Activated effector memory CD4-positive, alpha-beta T cell treated with Interleukin-2 at 50 U/mL for 16 hours (primary cell): ENCODE results near the gene GALNT10.

Experiments
- DNase-seq: peaks from one replicate; pipeline ENCODE4 v3.0.0-alpha.2; 2020

The GALNT10 gene

GRCh38 chr5:154300207-154300883, 109.8 kb downstream of the GALNT10 start:
- DNase-seq: no peak

DNA sequence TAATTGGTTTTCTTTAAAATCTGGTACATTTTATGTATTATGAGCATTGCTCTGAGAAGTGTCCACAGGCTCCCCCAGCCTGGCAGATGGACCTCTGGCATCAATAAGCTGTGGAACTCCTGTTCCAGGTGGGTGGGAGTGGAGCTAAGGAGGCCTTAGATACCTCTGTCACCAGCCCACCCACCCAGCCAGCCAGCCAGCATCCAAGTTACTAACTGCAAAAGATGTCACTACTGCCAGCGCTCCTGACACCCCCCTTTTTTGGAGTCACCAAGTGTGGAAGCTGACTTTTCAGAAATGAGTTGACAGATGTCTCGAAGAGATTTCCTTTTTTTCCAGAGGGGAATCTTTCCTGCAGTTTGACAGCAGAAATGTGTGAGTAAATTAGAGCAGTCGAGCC, 111.2 kb downstream of the GALNT10 start:
- DNase-seq: no peak

DNA sequence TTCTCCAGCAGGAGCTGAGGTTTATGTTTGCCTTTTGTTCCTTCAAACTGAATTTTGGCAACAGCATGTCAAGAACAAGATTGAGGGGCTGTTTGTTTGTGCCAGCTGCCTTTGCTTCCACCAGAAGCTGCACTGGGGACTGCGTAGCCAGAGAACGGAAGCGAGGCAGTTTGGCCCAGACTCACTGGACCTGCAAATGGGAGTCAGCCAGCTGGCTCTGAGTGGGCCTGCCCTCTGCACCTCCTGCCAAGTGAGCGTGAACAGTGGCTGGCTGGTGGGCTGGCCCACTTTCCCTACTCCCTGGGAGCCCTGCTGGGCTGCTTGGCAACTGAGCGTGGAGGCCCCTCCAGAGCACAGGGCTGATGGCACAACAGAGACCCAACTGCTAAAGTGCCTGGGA, 111.6 kb downstream of the GALNT10 start:
- no peak for DNase-seq

- no peak for DNase-seq
Measured at GRCh38 chr5:154303133-154303532, 112.6 kb downstream of the GALNT10 start.

GRCh38 chr5:154308443-154309370, 118.2 kb downstream of the GALNT10 start:
- no peak for DNase-seq

DNA sequence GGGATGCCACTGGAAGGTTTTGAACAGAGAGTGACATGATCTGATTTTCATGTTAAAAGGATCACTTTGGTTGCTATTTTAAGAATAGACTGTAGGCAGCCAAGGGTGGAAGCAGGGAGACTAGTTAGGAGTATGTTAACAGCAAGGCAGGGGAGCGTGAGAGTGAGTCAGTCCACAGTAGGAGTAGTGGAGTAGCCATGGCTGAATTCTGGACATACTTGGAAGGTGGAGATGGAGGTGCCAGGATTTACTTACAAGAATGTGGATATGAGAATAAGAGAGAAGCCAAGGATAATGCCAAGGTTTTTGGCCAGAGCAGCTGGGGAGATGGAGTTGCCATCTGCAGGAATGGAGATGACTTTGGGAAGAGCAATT, 118.8 kb downstream of the GALNT10 start:
- DNase-seq: no peak

- DNase-seq: no peak
Measured at GRCh38 chr5:154309805-154310204, 119.3 kb downstream of the GALNT10 start.

DNA sequence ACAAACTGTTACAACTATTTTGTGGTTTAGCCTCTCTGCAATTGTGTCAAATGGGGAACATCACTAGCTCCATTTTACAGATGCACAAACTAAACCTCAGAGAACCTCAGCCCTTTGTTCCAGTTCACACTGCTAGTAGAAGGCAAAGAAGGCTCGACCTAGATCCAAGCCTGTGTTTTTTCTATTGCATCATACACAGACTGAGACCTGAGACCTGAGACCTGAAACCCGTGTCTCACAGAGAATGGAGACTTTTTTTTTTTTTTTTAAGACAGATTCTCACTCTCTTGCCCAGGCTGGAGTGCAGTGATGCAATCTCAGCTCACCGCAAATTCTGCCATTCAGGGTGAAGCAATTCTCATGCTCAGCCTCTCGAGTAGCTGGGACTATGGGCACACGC, 120.8 kb downstream of the GALNT10 start:
- DNase-seq: no peak

DNA sequence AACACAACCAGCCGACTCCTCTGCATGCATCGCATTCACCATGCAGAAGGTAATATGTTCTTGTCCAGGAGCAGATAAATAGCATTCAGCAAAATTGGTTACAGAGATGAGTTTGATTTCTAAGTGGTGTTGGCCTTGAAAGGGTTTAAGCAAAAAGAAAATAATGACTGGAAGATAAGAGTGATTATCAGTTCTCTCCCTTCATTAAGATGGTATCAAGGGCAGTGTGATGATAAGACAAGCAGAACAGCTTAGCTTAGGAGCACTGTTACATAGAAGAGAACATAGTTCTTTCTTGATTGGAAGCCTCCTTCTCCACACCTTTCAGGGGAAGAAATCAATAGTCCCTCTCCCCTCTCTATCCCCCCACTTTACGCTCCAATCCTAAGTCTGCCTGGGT, 121.5 kb downstream of the GALNT10 start:
- no peak for DNase-seq

GRCh38 chr5:154312576-154312975, 122.0 kb downstream of the GALNT10 start:
- no peak for DNase-seq

GRCh38 chr5:154313360-154314017, 123.0 kb downstream of the GALNT10 start:
- no peak for DNase-seq

GRCh38 chr5:154315196-154315595, 124.7 kb downstream of the GALNT10 start:
- no peak for DNase-seq

- no peak for DNase-seq
Measured at GRCh38 chr5:154315756-154316155, 125.2 kb downstream of the GALNT10 start.

- DNase-seq: no peak
Measured at GRCh38 chr5:154316223-154316935, 125.8 kb downstream of the GALNT10 start.

DNA sequence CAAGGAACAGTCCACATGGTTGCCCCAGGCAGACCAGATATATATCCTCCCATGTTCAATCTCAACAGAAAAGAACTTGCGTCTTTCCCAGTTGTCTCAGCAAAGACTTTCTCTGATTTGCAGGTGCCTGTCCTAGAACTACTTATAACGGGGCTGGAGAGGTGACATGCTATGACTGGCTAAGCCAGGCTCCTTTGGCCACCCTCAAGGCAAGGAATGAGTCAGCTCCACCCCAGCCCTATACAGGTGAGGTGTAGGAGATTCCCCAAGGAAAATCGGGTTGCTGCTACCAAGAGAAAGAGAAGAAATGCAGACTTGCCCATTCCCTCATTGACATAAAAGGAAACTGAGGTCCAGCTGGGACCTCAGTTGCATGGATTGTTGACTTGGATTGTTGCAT, 127.4 kb downstream of the GALNT10 start:
- no peak for DNase-seq

GRCh38 chr5:154318691-154319090, 128.2 kb downstream of the GALNT10 start:
- DNase-seq: no peak

- DNase-seq: no peak
Measured at GRCh38 chr5:154319736-154320135, 129.2 kb downstream of the GALNT10 start.

DNA sequence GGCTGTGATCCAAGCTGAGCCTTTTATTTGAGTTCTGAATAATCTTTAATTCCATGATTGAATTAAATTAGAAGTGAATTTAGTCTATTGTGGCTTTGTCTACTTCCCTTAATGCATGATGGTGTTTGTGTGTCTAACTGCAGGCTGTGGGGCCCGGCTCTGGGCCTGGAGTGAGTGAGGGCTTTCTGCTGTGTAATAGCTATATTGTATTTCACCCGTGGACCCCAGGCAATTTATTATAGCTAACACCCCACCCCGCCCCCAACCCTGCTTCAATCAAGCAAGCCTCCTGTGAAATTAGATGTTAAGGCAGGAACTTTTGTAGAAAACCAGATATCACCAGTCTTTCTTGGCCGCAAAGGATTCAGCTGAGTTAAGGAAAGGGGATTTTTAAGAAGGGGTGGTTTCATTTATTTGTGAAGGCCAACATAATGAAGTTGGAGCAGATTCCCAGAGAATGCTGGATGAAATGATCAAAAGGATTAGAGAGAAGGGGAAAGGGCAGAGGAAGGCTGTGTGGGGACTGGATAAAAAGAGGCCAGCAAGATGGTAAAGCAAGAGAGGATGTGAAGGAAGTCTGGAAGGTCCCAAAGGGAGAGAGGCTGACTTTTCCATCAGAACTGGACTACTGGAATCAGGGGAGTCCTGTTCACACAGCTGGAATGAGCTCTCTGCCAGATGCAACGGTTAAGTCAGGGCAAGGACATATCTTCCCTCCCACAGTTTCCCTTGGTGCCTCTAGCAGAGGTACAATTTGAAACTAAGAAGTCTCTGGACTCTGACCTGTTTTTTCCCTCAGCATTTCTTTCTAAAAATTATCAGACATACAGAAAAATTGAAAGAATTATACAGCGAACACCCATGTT, 129.9 kb downstream of the GALNT10 start:
- no peak for DNase-seq

DNA sequence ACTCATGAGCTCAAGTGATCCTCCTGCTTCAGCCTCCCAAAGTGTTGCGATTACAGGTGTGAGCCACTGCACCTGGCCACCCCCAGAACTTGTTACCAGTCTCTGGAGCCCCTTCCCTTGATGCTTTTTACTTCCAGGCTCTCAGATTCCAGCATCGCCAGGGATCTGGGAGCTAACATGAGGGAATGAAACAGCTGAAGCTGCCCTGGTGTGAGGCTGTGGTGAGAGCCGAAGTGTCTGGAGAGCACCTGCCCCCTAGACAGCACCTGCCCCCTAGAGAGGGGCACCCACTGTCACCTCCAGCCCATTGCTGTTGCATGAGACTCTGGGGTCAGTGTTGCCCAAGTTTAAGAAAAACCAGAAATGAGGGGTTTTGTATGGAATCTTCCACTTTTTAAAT, 131.0 kb downstream of the GALNT10 start:
- DNase-seq: no peak

DNA sequence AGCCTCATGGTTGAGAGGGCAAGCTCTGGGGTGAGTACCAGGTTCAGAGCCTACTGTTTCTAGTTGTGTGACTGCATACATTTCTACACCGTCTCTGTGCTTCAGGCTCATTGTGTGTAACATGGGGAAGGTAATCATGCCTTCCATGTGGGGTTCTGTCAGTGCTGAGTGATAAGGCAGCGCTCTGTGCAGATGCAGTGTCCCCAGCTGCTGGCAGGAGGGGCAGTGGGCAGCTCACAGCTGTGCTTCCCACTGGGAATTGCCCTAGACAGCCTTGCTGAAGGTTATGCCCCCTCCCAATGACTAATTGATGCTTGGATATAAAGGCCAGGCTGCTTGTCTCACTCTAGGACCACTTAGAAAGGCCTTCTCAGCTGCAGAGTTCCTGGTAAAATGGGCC, 133.5 kb downstream of the GALNT10 start:
- DNase-seq: no peak

DNA sequence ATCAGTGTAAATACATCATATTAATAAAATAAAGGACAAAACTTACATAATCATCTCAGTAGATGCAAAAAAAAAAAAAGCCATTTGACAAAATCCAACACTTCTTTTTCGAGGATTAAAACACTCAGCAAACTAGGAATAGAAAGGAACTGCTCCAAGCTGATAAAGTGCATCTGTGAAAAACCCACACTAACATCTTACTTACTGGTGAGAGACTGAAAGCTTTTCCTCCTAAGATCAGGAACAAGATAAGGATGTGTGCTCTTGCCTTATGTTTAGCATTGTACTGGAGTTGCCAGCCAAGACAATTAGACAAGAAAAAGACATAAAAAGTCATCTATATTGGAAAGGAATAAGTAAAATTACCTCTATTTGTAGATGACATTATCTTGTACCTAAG, 135.0 kb downstream of the GALNT10 start:
- no peak for DNase-seq

GRCh38 chr5:154329062-154329461, 138.5 kb downstream of the GALNT10 start:
- no peak for DNase-seq
